GM12878 (cell line): ENCODE results near the gene ARL13A. TPM values are rescaled to one million over a fixed set of nuclear protein-coding genes. Genes with fewer than 3 reads are reported as not detected.

ENCODE experiments used
- ATAC-seq: fragments of 200-7000 bp; cut with Tn5 transposase; 3 replicates; pipeline ENCODE4 v1.9.1; 2020; ENCODE audit warnings: mild to moderate bottlenecking, moderate library complexity
- BruUV-seq: library from RNA; stranded (reverse); fragments of 400-500 nt; replicated peaks from 2 replicates; lab custom pipeline; 2021; lab: Mats Ljungman, UMichigan
- CTCF ChIA-PET: fragments of 300-600 bp; sonication (Branson Sonifier 250); formaldehyde crosslinking; extraction: SDS; loops from one replicate; lab custom pipeline; 2021; ENCODE audit warnings: inconsistent platforms; lab: Yijun Ruan, JAX
- POLR2A ChIA-PET: fragments of 350-600 bp; formaldehyde crosslinking; extraction: SDS; loops from one replicate; lab custom pipeline; 2021; ENCODE audit warnings: inconsistent platforms; lab: Charles Lee
- RAD21 ChIA-PET: fragments of 300-600 bp; sonication (Branson Sonifier 250); formaldehyde crosslinking; loops from one replicate; lab custom pipeline; 2023; ENCODE audit warnings: antibody characterized with exemption; ENCODE audit not compliant: unreplicated experiment; lab: Charles Lee
- SMC1A ChIA-PET: fragments of 300-600 bp; sonication (Branson Sonifier 250); formaldehyde crosslinking; loops from one replicate; lab custom pipeline; 2023; ENCODE audit not compliant: unreplicated experiment, uncharacterized antibody; lab: Charles Lee
- DNase-seq: peaks from one replicate; pipeline ENCODE4 v3.0.0-alpha.2; 2011; ENCODE audit warnings: low read depth, low spot score
- FAIRE-seq: peaks from 3 replicates; lab custom pipeline; 2011; peaks lifted over from hg19 to GRCh38; lab: Jason Lieb, UNC
- H2AFZ ChIP-seq: 2 replicates; pipeline ENCODE4 v1.6.0; 2011; ENCODE audit warnings: low read depth, low read length, control low read depth; ENCODE audit not compliant: control insufficient read depth
- H3K27ac ChIP-seq: 2 replicates; pipeline ENCODE4 v1.5.1; 2011; ENCODE audit warnings: control low read depth; ENCODE audit not compliant: control insufficient read depth, insufficient read depth
- H3K27me3 ChIP-seq, 2 experiments: replicated peaks in 1 of 2; 2 replicates each; pipeline versions ENCODE4 v1.6.0 to v1.6.1; 2011; ENCODE audit warnings: low read length in 1 of 2; ENCODE audit not compliant: control insufficient read depth in 2 of 2, insufficient read depth in 2 of 2
- H3K36me3 ChIP-seq, 2 experiments: 2 replicates each; pipeline ENCODE4 v1.5.1; 2011; ENCODE audit warnings: low read length in 1 of 2; ENCODE audit not compliant: control insufficient read depth in 2 of 2, insufficient read depth in 2 of 2
- H3K4me1 ChIP-seq: 2 replicates; pipeline ENCODE4 v1.6.1; 2011; ENCODE audit warnings: mild to moderate bottlenecking, low read length, moderate library complexity, mixed read lengths; ENCODE audit not compliant: control insufficient read depth, insufficient read depth
- H3K4me2 ChIP-seq: 2 replicates; pipeline ENCODE4 v1.6.0; 2011; ENCODE audit warnings: control low read depth; ENCODE audit not compliant: control insufficient read depth, insufficient read depth
- H3K4me3 ChIP-seq: fragments of 200-600 bp; sonication (generic); 2 replicates; pipeline ENCODE4 v1.5.1; 2016
- H3K79me2 ChIP-seq: 2 replicates; pipeline ENCODE4 v1.6.0; 2011; ENCODE audit warnings: low read length; ENCODE audit not compliant: control insufficient read depth, insufficient read depth
- H3K9ac ChIP-seq: 2 replicates; pipeline ENCODE4 v1.8.0; 2011; ENCODE audit warnings: low read length, control low read depth, mixed read lengths; ENCODE audit not compliant: control insufficient read depth, insufficient read depth
- H3K9me3 ChIP-seq: replicated peaks from 3 replicates; pipeline ENCODE4 v1.5.1; 2011; ENCODE audit warnings: mild to moderate bottlenecking, low read length; ENCODE audit not compliant: control insufficient read depth, insufficient read depth
- H4K20me1 ChIP-seq: 2 replicates; pipeline ENCODE4 v1.6.0; 2011; ENCODE audit not compliant: control insufficient read depth, insufficient read depth
- CTCF ChIP-seq, 3 experiments: IDR thresholded peaks in 2 of 3; conservative IDR thresholded peaks in 1 of 3; 2 replicates each; pipeline ENCODE4 v1.5.1; 2011; ENCODE audit warnings: low read depth in 3 of 3, low read length in 3 of 3, mild to moderate bottlenecking in 3 of 3, control low read depth in 2 of 3, moderate library complexity in 2 of 3, inconsistent platforms in 1 of 3, mixed read lengths in 1 of 3; ENCODE audit not compliant: control insufficient read depth in 2 of 3, insufficient read depth in 1 of 3; ENCODE audit errors: extremely low read depth in 1 of 3
- IKZF1 ChIP-seq: fragments of 450-650 bp; conservative IDR thresholded peaks from 2 replicates; pipeline ENCODE4 v1.6.1; 2017; ENCODE audit warnings: antibody characterized with exemption, mild to moderate bottlenecking
- MAX ChIP-seq: IDR thresholded peaks from 2 replicates; pipeline ENCODE4 v1.6.1; 2012; ENCODE audit warnings: low read depth, low read length, improper control_type of control experiment
- NFXL1 ChIP-seq: fragments of 450-650 bp; IDR thresholded peaks from 2 replicates; pipeline ENCODE4 v1.6.1; 2017; ENCODE audit warnings: antibody characterized with exemption, mild to moderate bottlenecking, borderline replicate concordance
- PKNOX1 ChIP-seq: fragments of 450-650 bp; IDR thresholded peaks from 2 replicates; pipeline ENCODE4 v1.6.1; 2016; ENCODE audit warnings: mild to moderate bottlenecking
- POU2F2 ChIP-seq: IDR thresholded peaks from 3 replicates; pipeline ENCODE4 v1.6.1; 2011; ENCODE audit warnings: low read depth, mild to moderate bottlenecking, low read length, borderline replicate concordance
- RAD51 ChIP-seq: fragments of 450-650 bp; IDR thresholded peaks from 2 replicates; pipeline ENCODE4 v1.6.1; 2016; ENCODE audit warnings: moderate library complexity, mild to moderate bottlenecking, inconsistent platforms
- SIN3A ChIP-seq: IDR thresholded peaks from 2 replicates; pipeline ENCODE4 v1.6.1; 2012; ENCODE audit warnings: low read depth, low read length, improper control_type of control experiment
- SUZ12 ChIP-seq: fragments of 200-600 bp; sonication (generic); IDR thresholded peaks from one replicate; pipeline ENCODE4 v1.6.1; 2018; ENCODE audit warnings: antibody characterized with exemption, mild to moderate bottlenecking; ENCODE audit not compliant: unreplicated experiment
- USF2 ChIP-seq: IDR thresholded peaks from 2 replicates; pipeline ENCODE4 v1.6.1; 2011; ENCODE audit warnings: low read depth, low read length, improper control_type of control experiment, borderline replicate concordance
- YY1 ChIP-seq: IDR thresholded peaks from 2 replicates; pipeline ENCODE4 v1.6.1; 2011; ENCODE audit warnings: low read depth, mild to moderate bottlenecking, low read length
- WGBS: methylation state at CpG from one replicate; pipeline ENCODE4 v1.1.6; 2016; ENCODE audit warnings: low lambda C conversion rate; ENCODE audit not compliant: insufficient replicate concordance, insufficient coverage; ENCODE audit errors: missing lambda C conversion rate; 5-methylcytosine and 5-hydroxymethylcytosine counted together
- in situ Hi-C: fragments of 300-500 bp; cut with MboI; formaldehyde crosslinking; loops from 9 replicates; pipeline ENCODE4 v1.14.3; 2018; ENCODE audit warnings: mixed read lengths
- intact Hi-C: fragments of 100-400 bp; cut with micrococcal nuclease; formaldehyde crosslinking; loops from one replicate; pipeline ENCODE4 v1.14.2; 2022; ENCODE audit not compliant: unreplicated experiment
- polyA plus RNA-seq, 11 experiments: library from polyadenylated mRNA; depleted of rRNA in 4 of 11; unstranded in 6 of 11; stranded (reverse) in 5 of 11; fragments of >200 nt; fragmentation: Nextera tagmentation in 4 of 11; fragmentation: Illumina TruSeq in 1 of 11; extraction: Ambion mirVana in 4 of 11; extraction: Trizol in 1 of 11; gene quantifications; 1 replicate in 1 of 11; 2 replicates in 10 of 11; pipeline versions ENCODE4 v1.2.1 to v1.2.3, GENCODE V29; 2011 to 2016; ENCODE audit warnings: inconsistent platforms in 2 of 11, missing spikeins in 2 of 11, low read depth in 1 of 11
- total RNA-seq, 4 experiments: library from RNA; depleted of rRNA in 3 of 4; stranded (reverse); fragments of >200 nt in 3 of 4; fragmentation: Illumina TruSeq in 1 of 4; extraction: Trizol in 1 of 4; gene quantifications; 2 replicates each; pipeline versions ENCODE4 v1.2.1 to v1.2.3, GENCODE V29; 2013 to 2021

The ARL13A gene
- total and polyA plus RNA-seq, 10 of the 15 experiments (the other 5 are each of a cell fraction or from before 2014, with no cell fraction given), result not detected

- Histone ChIP-seq H4K20me1 (no peaks in the 10 kb centered on the region), H3K27me3 (no peaks in the 10 kb centered on the region), H3K27ac (no peak overlapping the region), H2AFZ (no peak overlapping the region), H3K36me3 (no peaks in the 10 kb centered on the region), H3K4me2 (no peak overlapping the region), H3K79me2 (no peaks in the 10 kb centered on the region), H3K9me3 (no peaks in the 10 kb centered on the region), H3K4me1 (no peaks in the 10 kb centered on the region), H3K9ac (no peak overlapping the region), H3K4me3 (no peak overlapping the region)
- FAIRE-seq (no peak), ATAC-seq (no peak), DNase-seq (no peak)
- ChIA-PET POLR2A (no interaction called here), RAD21 (no interaction called here), SMC1A (no interaction called here), CTCF (no interaction called here)
- TF ChIP-seq CTCF (IDR thresholded peaks at IDR 0.05 in 2 of 3, conservative IDR thresholded peaks at IDR 0.05 in 1 of 3; ENCODE audit: control insufficient read depth in 2 of 3, extremely low read depth in 1 of 3, insufficient read depth in 1 of 3, low read depth in 3 of 3, low read length in 3 of 3) (no peak), YY1 (no peak), IKZF1 (no peak), SUZ12 (no peak), SIN3A (no peak), NFXL1 (no peak)
- 82% methylated on average over 3 of the region's 3 CpGs for whole genome bisulfite sequencing
- in situ Hi-C loops, result no loop called here
- no TSS peak for BruUV-seq
- intact Hi-C loops, result no loop called here
Observed at GRCh38 chrX:100975212-100975611, 5.7 kb downstream of the ARL13A start.

GRCh38 chrX:100976211-100976610 is 6.7 kb downstream of the ARL13A start:
- no peak overlapping the region for H3K4me2 ChIP-seq
- H3K9me3 ChIP-seq, result no peaks in the 10 kb centered on the region
- no peaks in the 10 kb centered on the region for H3K79me2 ChIP-seq
- ChIA-PET POLR2A (no interaction called here), CTCF (no interaction called here), RAD21 (no interaction called here), SMC1A (no interaction called here)
- no peaks in the 10 kb centered on the region for H3K36me3 ChIP-seq
- intact Hi-C loops (no loop called here), in situ Hi-C loops (no loop called here)
- H3K4me3 ChIP-seq, result no peak overlapping the region
- no peak overlapping the region for H3K27ac ChIP-seq
- DNase-seq (no peak), ATAC-seq (no peak), FAIRE-seq (no peak)
- no peaks in the 10 kb centered on the region for H3K27me3 ChIP-seq
- BruUV-seq, result no TSS peak
- 74% methylated on average over 1 of the region's 1 CpG for WGBS
- TF ChIP-seq PKNOX1 (no peak), RAD51 (no peak), MAX (no peak), POU2F2 (no peak), USF2 (no peak)
- H4K20me1 ChIP-seq, result no peaks in the 10 kb centered on the region
- no peaks in the 10 kb centered on the region for H3K4me1 ChIP-seq
- H2AFZ ChIP-seq, result no peak overlapping the region
- no peak overlapping the region for H3K9ac ChIP-seq
